Measurements from ENCODE around the gene RCAN2. TPM values are rescaled to one million over a fixed set of nuclear protein-coding genes. Genes with fewer than 3 reads are reported as not detected.

Gene RCAN2
- total and polyA plus RNA-seq, 8 donors, result 1.7 to 19.0 (median 3.4) TPM

- intact Hi-C loops (cut with DNase I), result no loop called here
Measured at GRCh38 chr6:46486181-46486580, 5.1 kb downstream of the RCAN2 start.

GRCh38 chr6:46484081-46484820 is 7.0 kb downstream of the RCAN2 start:
- TF ChIP-seq CTCF (IDR thresholded peaks at IDR 0.05), result no peak
- H3K4me1 ChIP-seq, result no peaks in the 10 kb centered on the region
- no peak overlapping the region for H3K27ac ChIP-seq
- no peak overlapping the region for H3K4me3 ChIP-seq
- ATAC-seq (no peak), DNase-seq (no peak), FAIRE-seq (no peak)
- no peaks in the 10 kb centered on the region for H3K9me3 ChIP-seq
- 71 to 73% methylated on average over 6 of the region's 6 CpGs for WGBS, 2 donors
- no peaks in the 10 kb centered on the region for H3K27me3 ChIP-seq
- intact Hi-C loops (cut with DNase I), result no loop called here
- H3K36me3 ChIP-seq, result no peaks in the 10 kb centered on the region

More at GRCh38 chr6:46486181-46486580, 5.1 kb downstream of the RCAN2 start:
- Histone ChIP-seq H3K27ac (no peak overlapping the region), H3K9me3 (no peaks in the 10 kb centered on the region), H3K27me3 (no peaks in the 10 kb centered on the region), H3K4me3 (no peak overlapping the region), H3K4me1 (peaks cover 0 to 7% (median 0%) of the 10 kb centered on the region in 3 donors), H3K36me3 (no peaks in the 10 kb centered on the region)
- no peak for TF ChIP-seq CTCF (IDR thresholded peaks at IDR 0.05)
- FAIRE-seq (no peak), DNase-seq (no peak), ATAC-seq (no peak)
- WGBS, 2 donors, result 65 to 68% methylated on average over 3 of the region's 3 CpGs

GRCh38 chr6:46476301-46476700 is 14.9 kb downstream of the RCAN2 start:
- Histone ChIP-seq H3K9me3 (no peaks in the 10 kb centered on the region), H3K36me3 (no peaks in the 10 kb centered on the region), H3K4me3 (no peak overlapping the region), H3K27ac (no peak overlapping the region), H3K4me1 (no peaks in the 10 kb centered on the region), H3K27me3 (no peaks in the 10 kb centered on the region)
- DNase-seq (no peak), FAIRE-seq (no peak), ATAC-seq (no peak)
- TF ChIP-seq CTCF (IDR thresholded peaks at IDR 0.05), result no peak
- intact Hi-C loops (cut with DNase I), result no loop called here

GRCh38 chr6:46473881-46474280 is 17.4 kb downstream of the RCAN2 start:
- H3K4me3 ChIP-seq, result no peak overlapping the region
- no peak for ATAC-seq
- H3K36me3 ChIP-seq, result no peaks in the 10 kb centered on the region
- no peak for TF ChIP-seq CTCF (IDR thresholded peaks at IDR 0.05)
- H3K9me3 ChIP-seq, result no peaks in the 10 kb centered on the region
- no peaks in the 10 kb centered on the region for H3K27me3 ChIP-seq
- no peaks in the 10 kb centered on the region for H3K4me1 ChIP-seq
- no peak for DNase-seq
- intact Hi-C loops (cut with DNase I), result no loop called here
- no peak for FAIRE-seq
- no peak overlapping the region for H3K27ac ChIP-seq

GRCh38 chr6:46472243-46472642 is 19.0 kb downstream of the RCAN2 start:
- whole genome bisulfite sequencing, 2 donors, result 86 to 89% methylated on average over 3 of the region's 3 CpGs
- FAIRE-seq, result no peak
- no peak for TF ChIP-seq CTCF (IDR thresholded peaks at IDR 0.05)
- Histone ChIP-seq H3K27ac (no peak overlapping the region), H3K9me3 (no peaks in the 10 kb centered on the region), H3K4me3 (no peak overlapping the region), H3K27me3 (no peaks in the 10 kb centered on the region), H3K36me3 (no peaks in the 10 kb centered on the region), H3K4me1 (no peaks in the 10 kb centered on the region)
- ATAC-seq, result no peak
- DNase-seq, result no peak
- intact Hi-C loops (cut with DNase I), result no loop called here

All from pancreas (tissue), 10 donors.